T-cell (primary cell): Measurements from ENCODE around the gene COL18A1. TPM values are rescaled to one million over a fixed set of nuclear protein-coding genes. Genes with fewer than 3 reads are reported as not detected.
"Not testable (repeated sequence)": the region's sequence is repeated elsewhere in the genome, so short reads cannot be mapped to it uniquely, and the experiment has no call there.

Experiments used
- ATAC-seq, 4 experiments: fragments of 200-7000 bp in 3 of 4; fragments of 150-1000 bp in 1 of 4; cut with Tn5 transposase; replicated peaks in 1 of 4; 1 replicate in 3 of 4; 2 replicates in 1 of 4; pipeline ENCODE4 v1.10.0; 2021; ENCODE audit warnings: moderate library complexity in 3 of 4, mild to moderate bottlenecking in 2 of 4, moderate number of reproducible peaks in 1 of 4
- CTCF ChIA-PET, 2 donors: fragments of 300-600 bp; sonication (Branson Sonifier 250); formaldehyde crosslinking; loops; one replicate each; lab custom pipeline; 2022; ENCODE audit warnings: antibody characterized with exemption in 2 of 2; lab: Charles Lee
- POLR2A ChIA-PET, 2 donors: fragments of 300-600 bp; sonication (Branson Sonifier 250); formaldehyde crosslinking; loops; one replicate each; lab custom pipeline; 2022; ENCODE audit warnings: antibody characterized with exemption in 2 of 2; lab: Charles Lee
- DNase-seq, 35 experiments: peaks; one replicate each; pipeline versions ENCODE4 v3.0.0 to v3.0.0-alpha.2; 2013 to 2023
- H3K27ac ChIP-seq: one replicate; pipeline ENCODE4 v1.5.1; 2013; ENCODE audit warnings: low read length
- H3K27me3 ChIP-seq, 2 experiments: replicated peaks in 1 of 2; 1 replicate in 1 of 2; 2 replicates in 1 of 2; pipeline versions ENCODE4 v1.6.1 to v1.7.0; 2013; ENCODE audit warnings: low read length in 1 of 2, mixed read lengths in 1 of 2; ENCODE audit not compliant: control insufficient read depth in 2 of 2, insufficient read depth in 2 of 2; ENCODE audit errors: extremely low read depth in 1 of 2
- H3K36me3 ChIP-seq, 2 donors: 1 replicate in 1 of 2; 2 replicates in 1 of 2; pipeline versions ENCODE4 v1.6.1 to v1.7.0; 2013; ENCODE audit warnings: low read length in 1 of 2; ENCODE audit not compliant: control insufficient read depth in 2 of 2, insufficient read depth in 1 of 2; ENCODE audit errors: extremely low read depth in 1 of 2
- H3K4me1 ChIP-seq, 2 experiments: 1 replicate in 1 of 2; 2 replicates in 1 of 2; pipeline versions ENCODE4 v1.6.1 to v1.7.0; 2013; ENCODE audit warnings: low read length in 2 of 2, mixed read lengths in 1 of 2; ENCODE audit not compliant: insufficient read depth in 2 of 2, control insufficient read depth in 1 of 2; ENCODE audit errors: extremely low read depth in 1 of 2
- H3K4me3 ChIP-seq, 2 donors: 1 replicate in 1 of 2; 2 replicates in 1 of 2; pipeline versions ENCODE4 v1.5.1 to v1.7.0; 2013; ENCODE audit warnings: mild to moderate bottlenecking in 2 of 2, low read length in 1 of 2, moderate library complexity in 1 of 2; ENCODE audit not compliant: control insufficient read depth in 1 of 2; ENCODE audit errors: extremely low read depth in 1 of 2
- H3K9me3 ChIP-seq: 2 replicates; pipeline ENCODE4 v1.7.0; 2013
- H3K27ac Mint-ChIP-seq, 2 donors: one replicate each; pipeline ENCODE4 v1.8.0; 2020 to 2021; ENCODE audit warnings: mild to moderate bottlenecking in 2 of 2, mixed read lengths in 2 of 2
- H3K27me3 Mint-ChIP-seq, 2 donors: one replicate each; pipeline ENCODE4 v1.8.0; 2021 to 2022; ENCODE audit warnings: mixed read lengths in 2 of 2
- H3K36me3 Mint-ChIP-seq: one replicate; pipeline ENCODE4 v1.8.0; 2021; ENCODE audit warnings: mixed read lengths
- H3K4me1 Mint-ChIP-seq, 3 donors: one replicate each; pipeline ENCODE4 v1.8.0; 2020 to 2022; ENCODE audit warnings: mixed read lengths in 3 of 3, mild to moderate bottlenecking in 1 of 3
- H3K4me3 Mint-ChIP-seq, 3 donors: one replicate each; pipeline ENCODE4 v1.8.0; 2020 to 2022; ENCODE audit warnings: mild to moderate bottlenecking in 3 of 3, mixed read lengths in 3 of 3, moderate library complexity in 3 of 3
- H3K9me3 Mint-ChIP-seq, 3 donors: one replicate each; pipeline ENCODE4 v1.8.0; 2020 to 2022; ENCODE audit warnings: mixed read lengths in 3 of 3
- WGBS: methylation state at CpG from one replicate; pipeline ENCODE4 v1.1.5; 2013; ENCODE audit warnings: missing lambda C conversion rate; ENCODE audit not compliant: insufficient coverage; 5-methylcytosine and 5-hydroxymethylcytosine counted together
- total RNA-seq, 35 experiments: library from RNA in 6 of 35; stranded (reverse) in 6 of 35; fragments of 120-200 nt in 1 of 35; gene quantifications; one replicate each; pipeline versions ENCODE4 v1.2.1 to v1.2.4 and lab custom pipeline; 2013 to 2026

COL18A1 gene
- total RNA-seq, 5 donors from 2014 or later (not counting 1 experiment from before 2014, with no cell fraction given), result 7.2 to 53.8 (median 10.5) TPM

DNA sequence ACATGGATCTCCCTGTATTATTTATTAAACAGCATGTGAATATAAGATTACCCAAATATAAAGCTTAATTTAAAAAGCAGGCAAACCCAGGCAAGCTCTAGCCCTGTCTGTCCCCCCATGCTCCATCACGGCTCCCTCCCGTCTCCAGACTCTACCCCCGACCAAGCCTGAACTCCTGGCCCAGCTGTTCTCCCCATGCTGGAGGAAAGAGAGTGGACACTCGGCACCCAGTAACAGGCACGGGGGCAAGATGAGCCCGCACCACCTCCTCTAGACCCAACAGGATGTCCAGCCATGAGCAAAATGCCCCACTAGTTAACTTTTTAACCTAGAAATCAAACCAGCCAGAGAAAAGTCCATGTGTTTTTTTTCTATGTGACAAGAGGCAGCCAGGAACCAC, 118.0 kb downstream of the COL18A1 start:
- H3K27ac ChIP-seq, result no peak overlapping the region
- no peak for ATAC-seq
- DNase-seq, result no peak
- Mint-ChIP-seq H3K36me3 (peaks cover 55% of the 10 kb centered on the region), H3K4me1 (peaks cover 0 to 3% (median 0%) of the 10 kb centered on the region in 3 donors), H3K4me3 (no peak overlapping the region), H3K9me3 (peaks cover 20 to 37% (median 26%) of the 10 kb centered on the region in 3 donors), H3K27me3 (no peaks in the 10 kb centered on the region), H3K27ac (no peak overlapping the region)
- H3K9me3 ChIP-seq, result peaks cover 14% of the 10 kb centered on the region
- WGBS, result 100% methylated on average over 4 of the region's 6 CpGs
- POLR2A ChIA-PET, result no interaction called here
- H3K36me3 ChIP-seq, result peaks cover 2 to 19% of the 10 kb centered on the region in 2 donors
- CTCF ChIA-PET, result no interaction called here
- no peak overlapping the region for H3K4me3 ChIP-seq
- no peaks in the 10 kb centered on the region for H3K4me1 ChIP-seq
- H3K27me3 ChIP-seq, result no peaks in the 10 kb centered on the region

GRCh38 chr21:45523411-45524101, 118.6 kb downstream of the COL18A1 start:
- no peak for DNase-seq
- peaks cover 5 to 19% of the 10 kb centered on the region in 2 donors for H3K36me3 ChIP-seq
- no peaks in the 10 kb centered on the region for H3K4me1 Mint-ChIP-seq

DNA sequence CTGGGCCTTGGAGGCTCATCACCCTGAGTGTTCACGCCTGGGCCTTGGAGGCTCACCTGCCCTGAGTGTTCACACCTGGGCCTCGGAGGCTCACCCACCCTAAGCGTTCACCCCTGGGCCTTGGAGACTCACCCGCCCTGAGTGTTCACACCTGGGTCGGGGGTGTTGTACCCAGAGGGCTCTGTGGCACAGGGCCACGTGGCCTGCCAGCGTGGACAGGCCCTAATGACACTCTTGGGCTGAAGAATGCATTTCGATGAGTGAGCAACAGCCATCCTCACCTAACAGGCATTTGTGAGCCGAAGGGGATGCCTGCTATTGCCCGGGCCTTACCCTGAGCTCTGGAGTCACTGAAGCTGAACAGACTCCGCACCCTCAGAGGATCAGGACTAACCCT, 119.8 kb downstream of the COL18A1 start:
- POLR2A ChIA-PET, result no interaction called here
- no peak overlapping the region for H3K4me3 ChIP-seq
- ATAC-seq (no peak), DNase-seq (no peak)
- peaks cover 4 to 19% (median 11%) of the 10 kb centered on the region in 3 donors for H3K9me3 Mint-ChIP-seq
- H3K9me3 ChIP-seq, result peaks cover 2% of the 10 kb centered on the region
- H3K27ac ChIP-seq, result no peak overlapping the region
- peaks cover 40% of the 10 kb centered on the region for H3K36me3 Mint-ChIP-seq
- H3K4me1 ChIP-seq, result no peaks in the 10 kb centered on the region
- WGBS, result 95% methylated on average over 10 of the region's 11 CpGs
- no peaks in the 10 kb centered on the region for H3K4me1 Mint-ChIP-seq
- H3K36me3 ChIP-seq, result peaks cover 12 to 27% of the 10 kb centered on the region in 2 donors
- no peak overlapping the region for H3K27ac Mint-ChIP-seq
- CTCF ChIA-PET, result interaction anchor here in 1 of 2 donors (0.6 kb wide), 1 partner anchor 81 kb away, joined by 4 read pairs; no protein-coding TSS in a partner anchor
- H3K4me3 Mint-ChIP-seq, result no peak overlapping the region
- no peaks in the 10 kb centered on the region for H3K27me3 ChIP-seq
- H3K27me3 Mint-ChIP-seq, result no peaks in the 10 kb centered on the region

More at GRCh38 chr21:45523411-45524101, 118.6 kb downstream of the COL18A1 start:
- Histone ChIP-seq H3K27me3 (no peaks in the 10 kb centered on the region), H3K9me3 (peaks cover 13% of the 10 kb centered on the region), H3K27ac (no peak overlapping the region), H3K4me1 (no peaks in the 10 kb centered on the region), H3K4me3 (no peak overlapping the region)
- Mint-ChIP-seq H3K9me3 (peaks cover 15 to 31% (median 21%) of the 10 kb centered on the region in 3 donors), H3K27ac (no peak overlapping the region), H3K36me3 (peaks cover 52% of the 10 kb centered on the region), H3K27me3 (no peaks in the 10 kb centered on the region), H3K4me3 (no peak overlapping the region)
- WGBS, result 96% methylated on average over 10 of the region's 16 CpGs
- CTCF ChIA-PET, result no interaction called here
- POLR2A ChIA-PET, result no interaction called here
- ATAC-seq, result no peak

GRCh38 chr21:45525153-45525909, 120.4 kb downstream of the COL18A1 start:
- Mint-ChIP-seq H3K27ac (no peak overlapping the region), H3K9me3 (peaks cover 0 to 13% (median 7%) of the 10 kb centered on the region in 3 donors), H3K4me1 (no peaks in the 10 kb centered on the region), H3K36me3 (peaks cover 34% of the 10 kb centered on the region), H3K27me3 (no peaks in the 10 kb centered on the region), H3K4me3 (no peak overlapping the region)
- no peak for DNase-seq
- WGBS, result 95% methylated on average over 29 of the region's 29 CpGs
- no peak for ATAC-seq
- Histone ChIP-seq H3K9me3 (no peaks in the 10 kb centered on the region), H3K4me3 (no peak overlapping the region), H3K36me3 (peaks cover 17 to 27% of the 10 kb centered on the region in 2 donors), H3K4me1 (no peaks in the 10 kb centered on the region), H3K27me3 (no peaks in the 10 kb centered on the region), H3K27ac (no peak overlapping the region)
- ChIA-PET POLR2A (no interaction called here), CTCF (interaction anchor here in 1 of 2 donors (0.6 kb wide), 1 partner anchor 80 kb away, joined by 4 read pairs; no protein-coding TSS in a partner anchor)

GRCh38 chr21:45525910-45526306, 120.9 kb downstream of the COL18A1 start:
- DNase-seq (no peak), ATAC-seq (no peak)
- Histone ChIP-seq H3K36me3 (peaks cover 18 to 27% of the 10 kb centered on the region in 2 donors), H3K9me3 (no peaks in the 10 kb centered on the region), H3K27me3 (no peaks in the 10 kb centered on the region), H3K27ac (no peak overlapping the region), H3K4me1 (no peaks in the 10 kb centered on the region), H3K4me3 (no peak overlapping the region)
- Mint-ChIP-seq H3K27ac (no peak overlapping the region), H3K9me3 (peaks cover 0 to 11% (median 5%) of the 10 kb centered on the region in 3 donors), H3K4me3 (no peak overlapping the region), H3K4me1 (no peaks in the 10 kb centered on the region), H3K36me3 (peaks cover 29% of the 10 kb centered on the region), H3K27me3 (no peaks in the 10 kb centered on the region)
- CTCF ChIA-PET, result no interaction called here
- WGBS, result no CpG with 5 or more reads among the region's 11 CpGs
- POLR2A ChIA-PET, result no interaction called here

DNA sequence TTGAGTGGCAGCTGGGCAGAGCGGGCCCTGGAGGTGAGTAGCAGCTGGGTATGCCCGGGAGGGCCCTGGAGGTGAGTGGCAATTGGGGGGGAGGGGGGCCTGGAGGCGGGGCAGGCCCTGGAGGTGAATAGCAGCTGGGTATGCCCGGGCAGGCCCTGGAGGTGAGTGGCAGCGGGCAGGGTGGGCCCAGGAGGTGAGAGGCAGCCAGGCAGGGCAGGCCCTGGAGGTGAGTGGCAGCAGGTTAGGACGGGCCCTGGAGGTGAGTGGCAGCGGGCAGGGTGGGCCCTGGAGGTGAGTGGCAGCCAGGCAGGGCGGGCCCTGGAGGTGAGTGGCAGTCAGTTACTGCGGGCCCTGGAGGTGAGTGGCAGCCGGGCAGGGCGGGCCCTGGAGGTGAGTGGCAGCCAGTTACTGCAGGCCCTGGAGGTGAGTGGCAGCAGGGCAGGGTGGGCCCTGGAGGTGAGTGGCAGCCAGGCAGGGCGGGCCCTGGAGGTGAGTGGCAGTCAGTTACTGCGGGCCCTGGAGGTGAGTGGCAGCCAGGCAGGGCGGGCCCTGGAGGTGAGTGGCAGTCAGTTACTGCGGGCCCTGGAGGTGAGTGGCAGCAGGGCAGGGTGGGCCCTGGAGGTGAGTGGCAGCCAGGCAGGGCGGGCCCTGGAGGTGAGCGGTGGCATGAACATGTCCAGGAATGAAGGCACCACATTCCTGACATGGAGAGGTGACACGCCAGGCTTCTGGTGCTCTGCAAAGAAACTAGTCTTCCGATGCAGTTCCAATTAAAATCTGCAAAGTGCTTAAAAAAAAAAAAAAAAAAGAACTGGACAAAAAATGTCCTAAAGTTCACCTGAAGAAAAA, 122.4 kb downstream of the COL18A1 start:
- H3K27ac Mint-ChIP-seq, POLR2A ChIA-PET, ATAC-seq, H3K27me3 ChIP-seq, H3K27me3 Mint-ChIP-seq, H3K9me3 Mint-ChIP-seq, H3K27ac ChIP-seq, H3K4me3 Mint-ChIP-seq, H3K4me1 ChIP-seq, H3K4me1 Mint-ChIP-seq, DNase-seq, H3K9me3 ChIP-seq, H3K4me3 ChIP-seq, CTCF ChIA-PET: not testable (repeated sequence)
- H3K36me3 Mint-ChIP-seq, result peaks cover 14% of the 10 kb centered on the region
- 88% methylated on average over 13 of the region's 19 CpGs for WGBS
- H3K36me3 ChIP-seq, result peaks cover 17 to 32% of the 10 kb centered on the region in 2 donors
